Activated CD4-positive, alpha-beta T cell treated with anti-CD3 and anti-CD28 coated beads, Interleukin-2, Interleukin-6, amounts not matched to agents 100 ng/mL and 50 ng/mL, durations not matched to agents 16 hours and 8 hours (primary cell): ENCODE measurements around the gene KRT83.
A peak's percentile ranks its signal among the peaks of the same experiment; 100 is the strongest.
"Not testable (repeated sequence)": the region's sequence is repeated elsewhere in the genome, so short reads cannot be mapped to it uniquely, and the experiment has no call there.

ENCODE experiments used
- DNase-seq: peaks from one replicate; pipeline ENCODE4 v3.0.0-alpha.2; 2020

The KRT83 gene

DNA sequence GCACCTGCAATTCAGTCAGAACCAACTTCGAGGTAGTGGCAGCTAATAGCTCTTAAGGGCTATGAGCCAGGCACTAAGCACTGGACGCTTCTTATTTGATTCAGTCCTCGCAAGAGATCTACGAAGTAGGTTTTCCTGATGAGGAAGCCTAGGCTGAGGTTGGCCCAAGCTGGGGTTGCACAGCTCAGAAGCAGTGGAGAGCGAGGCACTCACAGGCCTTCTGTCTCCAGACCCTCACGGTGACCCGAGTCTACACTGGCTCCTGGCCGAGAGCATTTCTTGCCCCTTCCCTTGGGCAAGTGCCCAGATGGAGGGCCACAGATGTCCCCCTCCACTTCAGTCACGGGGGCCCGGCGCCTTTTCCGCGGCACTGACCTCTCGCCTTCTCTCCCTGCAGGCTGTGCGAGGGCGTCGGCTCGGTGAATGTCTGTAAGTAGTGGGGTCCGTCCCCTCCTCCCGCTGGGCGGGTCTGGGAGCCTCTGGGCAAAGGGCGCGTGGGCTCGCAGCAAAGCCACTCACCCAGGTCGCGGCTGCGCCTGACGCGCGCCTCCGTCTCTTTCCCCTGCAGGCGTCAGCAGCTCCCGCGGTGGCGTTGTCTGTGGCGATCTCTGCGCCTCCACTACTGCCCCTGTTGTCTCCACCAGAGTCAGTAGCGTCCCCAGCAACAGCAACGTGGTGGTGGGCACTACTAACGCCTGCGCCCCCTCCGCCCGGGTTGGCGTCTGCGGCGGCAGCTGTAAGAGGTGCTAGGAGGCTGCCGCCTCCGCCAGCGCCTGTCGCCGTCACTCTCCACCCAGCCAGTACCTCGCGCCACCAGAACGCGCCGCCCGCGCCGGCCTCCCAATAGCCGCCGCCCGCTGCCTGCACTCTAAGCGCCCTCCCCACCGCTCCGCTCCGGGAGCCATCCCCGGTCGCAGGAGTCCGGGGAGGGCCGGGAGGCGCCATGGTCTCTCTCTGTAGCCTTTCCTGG is 13.1 kb downstream of the KRT83 start:
- DNase-seq: peak; percentile 58

DNA sequence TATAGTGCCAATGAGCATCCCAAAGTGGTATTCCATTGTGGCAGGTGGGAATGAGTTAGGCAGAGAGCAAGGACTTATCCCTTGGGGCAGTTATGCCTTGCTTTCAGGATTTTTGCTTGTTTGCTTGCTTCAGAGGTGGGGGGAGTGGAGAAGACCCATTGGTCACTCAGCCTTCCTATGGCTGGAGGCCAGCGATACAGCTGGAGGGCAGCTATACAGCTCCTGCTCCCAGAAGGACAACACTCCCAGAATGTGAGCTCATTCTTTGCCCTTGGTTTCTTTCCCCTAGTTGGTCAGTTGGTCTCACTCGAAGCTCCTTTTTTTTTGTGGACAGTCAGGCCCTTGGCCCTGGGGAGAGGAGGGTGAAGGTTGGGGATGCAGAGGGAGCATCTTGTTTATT is 14.5 kb downstream of the KRT83 start:
- DNase-seq: no peak

GRCh38 chr12:52305921-52306705 is 15.1 kb downstream of the KRT83 start:
- no peak for DNase-seq

DNA sequence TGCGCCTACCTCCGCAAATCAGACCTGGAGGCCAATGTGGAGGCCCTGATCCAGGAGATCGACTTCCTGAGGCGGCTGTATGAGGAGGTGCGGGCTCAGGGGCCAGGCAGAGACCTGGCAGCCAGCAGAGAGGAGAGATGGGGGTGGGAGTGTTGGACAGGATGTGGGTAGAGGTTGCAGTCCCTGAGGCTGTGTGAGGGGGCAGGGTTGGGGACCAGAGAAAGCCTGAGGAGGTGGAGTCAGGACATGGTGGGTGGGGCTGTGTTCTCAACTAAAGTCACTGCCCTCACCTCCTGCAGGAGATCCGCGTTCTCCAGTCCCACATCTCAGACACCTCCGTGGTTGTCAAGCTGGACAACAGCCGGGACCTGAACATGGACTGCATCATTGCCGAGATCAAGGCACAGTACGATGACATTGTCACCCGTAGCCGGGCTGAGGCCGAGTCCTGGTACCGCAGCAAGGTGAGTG is 16.2 kb downstream of the KRT83 start:
- peak; percentile 21 for DNase-seq

DNA sequence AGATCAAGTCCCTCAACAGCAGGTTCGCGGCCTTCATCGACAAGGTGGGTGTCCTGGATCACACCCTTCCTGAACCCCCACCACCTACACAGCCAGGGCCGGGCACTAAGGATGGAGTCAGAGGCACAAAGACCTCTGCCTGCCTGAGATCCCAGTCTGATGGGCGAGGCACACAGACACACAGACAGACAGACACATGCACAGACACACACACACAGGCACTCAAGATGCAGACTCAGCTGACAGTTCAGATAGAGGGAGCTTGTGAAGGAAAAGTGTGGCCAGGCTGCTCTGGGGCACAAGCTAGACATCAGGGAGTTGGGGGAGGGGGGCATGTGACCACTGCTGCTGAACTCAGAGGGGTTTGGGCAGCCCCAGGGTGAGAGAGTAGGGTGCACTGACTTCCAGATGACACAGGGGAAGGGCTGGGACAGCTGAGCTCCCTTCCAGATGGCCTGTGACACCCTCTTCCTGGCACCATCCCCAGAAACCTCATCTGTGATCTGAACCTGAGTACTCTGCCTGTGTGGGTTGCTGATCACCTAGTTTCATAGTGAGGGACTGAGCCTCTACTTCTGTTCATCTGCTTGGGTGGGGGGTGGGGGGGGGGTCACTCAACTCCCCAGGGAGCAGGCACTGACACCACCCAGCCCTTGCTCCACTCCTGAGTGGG is 18.8 kb downstream of the KRT83 start:
- not testable (repeated sequence) for DNase-seq

DNA sequence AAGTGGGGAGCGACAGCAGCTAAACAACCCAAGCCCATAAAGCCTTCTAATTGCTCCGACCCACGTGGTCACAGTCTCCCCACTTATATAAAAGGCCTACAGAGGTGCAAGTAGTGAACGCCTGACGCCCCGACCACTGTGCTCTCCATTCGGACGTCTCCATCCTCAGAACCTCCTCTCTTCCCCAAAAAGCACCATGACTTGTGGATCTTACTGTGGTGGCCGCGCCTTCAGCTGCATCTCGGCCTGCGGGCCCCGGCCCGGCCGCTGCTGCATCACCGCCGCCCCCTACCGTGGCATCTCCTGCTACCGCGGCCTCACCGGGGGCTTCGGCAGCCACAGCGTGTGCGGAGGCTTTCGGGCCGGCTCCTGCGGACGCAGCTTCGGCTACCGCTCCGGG is 19.5 kb downstream of the KRT83 start:
- DNase-seq: not testable (repeated sequence)

GRCh38 chr12:52300796-52301691 is 20.2 kb downstream of the KRT83 start:
- DNase-seq: no peak

GRCh38 chr12:52298677-52299190 is 22.5 kb downstream of the KRT83 start:
- no peak for DNase-seq

DNA sequence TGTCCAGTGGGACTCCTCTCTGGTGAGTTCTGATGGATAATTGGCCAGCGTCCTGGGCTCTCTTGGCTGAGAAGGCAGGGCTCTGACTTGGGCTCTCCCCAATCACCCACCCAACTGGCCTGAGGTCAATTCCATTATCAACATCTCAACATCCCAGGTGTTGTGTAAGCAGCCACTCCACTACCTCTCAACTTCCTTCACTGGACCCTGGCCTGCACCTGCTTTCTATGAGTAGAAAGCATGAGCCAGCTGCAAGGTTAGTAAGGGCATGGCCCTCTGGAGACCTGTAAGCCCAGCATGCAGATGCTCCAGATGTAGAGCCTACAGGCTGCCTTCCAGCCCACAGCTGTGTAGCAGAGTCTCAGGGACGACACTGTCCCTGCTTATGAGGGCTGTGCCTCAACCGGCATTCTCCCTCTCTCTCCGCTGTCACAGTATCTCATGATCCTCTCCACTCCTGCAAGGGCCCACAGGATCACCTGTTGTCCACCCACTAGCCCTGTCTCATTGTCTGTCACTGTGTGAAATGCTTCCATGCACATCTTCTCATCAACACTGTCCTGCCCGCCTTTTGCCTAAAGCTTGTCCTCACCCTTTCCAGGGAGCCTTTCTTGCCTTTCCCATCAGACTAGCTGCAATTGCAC is 24.5 kb downstream of the KRT83 start:
- DNase-seq: no peak

DNA sequence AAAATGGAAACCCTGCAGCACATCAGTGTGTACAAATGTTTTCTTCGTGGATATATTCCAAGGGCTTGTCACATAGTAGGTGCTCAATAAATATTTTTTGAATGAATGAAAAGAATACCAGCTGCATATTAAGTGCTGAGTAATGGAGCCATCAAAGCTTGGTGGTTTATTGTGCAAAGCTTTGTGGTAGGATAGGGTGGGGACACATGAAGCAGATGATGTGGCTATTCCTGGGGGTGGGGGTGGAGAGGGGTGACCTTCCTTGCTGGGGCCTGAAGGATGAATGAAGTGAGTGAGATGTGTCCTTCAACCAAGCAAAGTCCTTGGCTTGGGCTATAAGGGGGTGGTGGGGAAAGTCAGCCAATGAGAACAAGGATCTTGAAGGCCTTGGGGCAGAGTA is 25.5 kb downstream of the KRT83 start:
- DNase-seq: no peak

DNA sequence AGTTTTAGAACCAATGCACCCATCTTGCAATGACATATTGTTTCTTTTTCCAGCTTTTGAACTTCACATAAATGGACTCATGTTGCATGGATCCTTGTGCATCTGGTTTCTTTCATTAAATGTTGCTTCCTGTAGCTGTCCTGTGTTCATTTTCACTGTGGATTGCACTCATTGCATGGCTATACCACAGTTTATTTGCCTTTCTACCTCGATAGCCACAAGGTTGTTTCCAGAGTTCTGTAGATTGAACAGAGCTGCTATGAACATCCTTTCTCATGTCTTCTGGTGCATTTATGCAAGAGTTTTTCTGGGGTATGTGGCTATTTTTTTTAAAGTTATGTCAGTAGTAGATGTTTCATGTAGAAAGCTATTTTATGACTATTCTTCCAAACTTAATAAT is 26.4 kb downstream of the KRT83 start:
- no peak for DNase-seq

GRCh38 chr12:52293926-52294325 is 27.3 kb downstream of the KRT83 start:
- no peak for DNase-seq

DNA sequence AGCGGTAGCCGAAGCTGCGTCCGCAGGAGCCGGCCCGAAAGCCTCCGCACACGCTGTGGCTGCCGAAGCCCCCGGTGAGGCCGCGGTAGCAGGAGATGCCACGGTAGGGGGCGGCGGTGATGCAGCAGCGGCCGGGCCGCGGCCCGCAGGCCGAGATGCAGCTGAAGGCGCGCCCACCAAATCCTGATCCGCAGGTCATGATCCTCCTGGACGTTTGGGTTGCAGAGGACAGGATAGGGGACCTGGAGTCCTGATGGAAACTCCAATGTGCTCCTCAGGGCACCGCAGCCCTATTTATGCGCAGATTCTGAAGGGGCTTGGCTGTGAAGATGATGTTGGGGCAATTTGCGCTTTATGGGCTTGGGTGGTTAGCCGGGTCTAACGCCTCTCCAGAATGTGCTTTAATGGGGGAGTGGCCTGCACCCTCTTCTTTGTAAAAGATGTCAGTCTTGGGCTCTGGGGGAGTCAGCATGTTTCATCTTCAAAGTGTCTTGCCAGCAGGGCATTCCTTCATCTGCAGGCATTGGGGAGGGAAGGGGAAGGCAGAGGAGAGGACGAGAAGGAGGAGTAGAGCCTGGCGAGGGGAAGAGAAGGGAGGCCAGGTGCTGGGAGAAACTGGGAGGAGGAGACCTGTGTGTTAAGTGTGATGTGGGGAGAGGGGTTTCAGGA is 29.8 kb downstream of the KRT83 start, which contains the start of gene KRT81:
Gene KRT81, minus strand, starts transcription at position 268 of the 669 bp plus-strand sequence. Its CDS starts 69 bp downstream, at position 199.
- no peak for DNase-seq

- not testable (repeated sequence) for DNase-seq
Observed at GRCh38 chr12:52290483-52291134, 30.6 kb downstream of the KRT83 start.

DNA sequence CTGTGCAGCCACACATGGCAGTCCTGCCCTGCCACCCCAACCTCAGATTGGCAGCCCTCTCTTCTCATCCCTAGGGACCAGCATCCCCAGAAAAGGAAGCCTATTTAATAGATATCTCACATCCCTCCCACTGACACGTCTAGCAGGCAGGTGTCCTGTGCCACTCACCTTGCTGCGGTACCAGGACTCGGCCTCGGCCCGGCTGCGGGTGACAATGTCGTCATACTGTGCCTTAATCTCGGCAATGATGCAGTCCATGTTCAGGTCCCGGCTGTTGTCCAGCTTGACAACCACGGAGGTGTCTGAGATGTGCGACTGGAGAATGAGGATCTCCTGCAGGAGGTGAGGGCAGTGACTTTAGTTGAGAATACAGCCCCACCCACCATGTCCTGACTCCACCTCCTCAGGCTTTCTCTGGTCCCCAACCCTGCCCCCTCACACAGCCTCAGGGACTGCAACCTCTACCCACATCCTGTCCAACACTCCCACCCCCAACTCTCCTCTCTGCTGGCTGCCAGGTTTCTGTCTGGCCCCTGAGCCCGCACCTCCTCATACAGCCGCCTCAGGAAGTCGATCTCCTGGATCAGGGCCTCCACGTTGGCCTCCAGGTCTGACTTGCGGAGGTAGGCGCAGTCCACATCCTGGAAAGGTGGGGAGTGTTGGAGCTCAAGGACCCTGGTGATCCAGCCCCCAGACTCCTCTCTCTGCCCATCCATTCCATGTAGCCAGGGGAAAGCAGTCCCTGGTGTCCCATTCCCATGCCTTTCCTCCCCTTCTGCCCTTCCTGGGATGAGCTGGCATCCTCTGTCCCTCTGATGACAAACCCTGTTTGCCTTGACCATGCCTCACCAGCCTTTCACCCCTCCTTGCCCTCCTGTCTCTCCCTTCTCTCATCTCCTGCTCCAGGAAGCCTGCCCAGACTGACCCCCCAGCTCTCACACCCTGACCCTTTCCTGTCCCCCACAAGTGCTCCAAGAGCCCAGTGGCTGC is 33.1 kb downstream of the KRT83 start:
- not testable (repeated sequence) for DNase-seq

DNA sequence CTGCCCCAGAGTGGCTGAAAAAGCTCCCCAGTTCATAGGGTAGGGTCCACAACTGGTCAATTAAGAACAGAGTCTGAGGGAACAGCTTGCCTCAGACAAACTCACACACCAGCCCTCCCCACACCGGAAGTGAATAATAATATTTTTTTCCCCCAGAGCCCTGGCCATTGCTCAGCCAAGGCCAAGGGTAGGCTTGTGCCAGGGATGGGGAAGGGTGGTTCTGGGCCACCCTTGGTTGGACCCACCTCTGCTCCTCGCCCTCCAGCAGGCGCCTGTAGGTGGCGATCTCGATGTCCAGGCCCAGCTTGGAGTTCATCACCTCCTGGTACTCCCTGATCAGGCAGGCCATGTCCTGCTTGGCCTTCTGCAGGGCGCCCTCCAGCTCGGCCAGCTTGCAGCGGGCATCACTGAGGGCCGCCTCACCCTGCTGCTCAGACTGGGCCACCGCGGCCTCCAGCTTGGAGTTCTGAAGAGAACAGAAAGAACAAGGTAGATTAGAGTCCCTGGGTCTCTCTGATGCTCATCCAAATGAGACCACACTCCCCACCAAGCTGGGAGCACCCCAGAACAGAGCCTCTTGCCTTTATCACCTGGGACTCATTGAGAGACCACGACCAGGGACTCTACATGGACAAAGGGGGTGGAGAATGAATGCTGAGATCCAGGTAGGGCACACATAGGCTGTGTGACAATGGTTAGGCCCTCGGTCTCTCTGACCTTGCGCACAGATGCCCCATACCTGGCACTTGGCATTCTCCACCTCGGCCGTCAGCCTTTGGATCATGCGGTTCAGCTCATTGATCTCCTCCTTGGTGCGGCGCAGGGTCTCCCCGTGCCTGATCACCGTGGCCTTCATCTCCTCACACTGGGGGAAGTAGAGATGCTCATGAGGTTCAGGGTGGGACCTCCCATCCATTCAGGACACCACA is 34.1 kb downstream of the KRT83 start:
- DNase-seq: not testable (repeated sequence)

DNA sequence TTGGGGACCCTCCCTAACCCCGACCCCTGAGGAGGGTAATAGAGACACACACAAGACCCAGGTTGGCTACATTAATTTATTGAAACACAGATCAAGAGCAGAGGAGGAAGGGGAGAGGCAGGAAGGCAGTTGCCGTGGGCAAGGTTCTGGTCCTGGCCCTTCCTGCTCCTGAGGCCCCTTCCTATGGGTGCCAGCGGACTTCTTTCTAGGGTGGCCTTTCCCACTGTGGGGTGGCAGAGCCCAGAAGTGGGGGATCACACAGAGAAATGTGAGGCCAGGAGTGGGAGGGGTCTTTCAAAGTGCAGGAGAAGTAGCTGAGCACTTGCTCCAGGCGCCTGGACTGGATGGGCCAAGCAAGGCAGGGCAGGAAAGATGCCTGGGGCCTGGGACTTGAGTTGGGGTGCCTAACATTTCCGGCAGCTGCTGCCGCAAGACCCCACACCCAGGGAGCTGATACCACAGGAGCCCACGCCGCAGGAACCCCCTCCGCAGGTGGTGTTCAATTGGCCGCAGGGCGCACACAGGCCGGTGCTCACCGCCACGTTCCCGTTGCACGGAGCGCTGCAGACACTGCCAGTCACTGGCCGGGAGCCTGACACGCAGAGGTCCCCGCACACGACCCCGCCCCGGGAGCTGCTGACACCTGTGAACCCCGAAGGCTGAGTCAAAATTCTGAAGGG is 35.2 kb downstream of the KRT83 start:
- no peak for DNase-seq
